Heart left ventricle (tissue), 16 donors: ENCODE measurements around the gene CFLAR. TPM values are rescaled to one million over a fixed set of nuclear protein-coding genes. Genes with fewer than 3 reads are reported as not detected.

Experiments
- ATAC-seq, 4 donors: fragments of 200-7000 bp; cut with Tn5 transposase; one replicate each; pipeline ENCODE4 v1.9.1; 2020 to 2022; ENCODE audit warnings: moderate library complexity in 4 of 4, mild to moderate bottlenecking in 3 of 4, moderate number of reproducible peaks in 1 of 4
- DNase-seq, 5 donors: peaks; one replicate each; pipeline ENCODE4 v3.0.0-alpha.2; 2020
- H3K27ac ChIP-seq, 12 donors: fragments of 200-600 bp; sonication (generic) in 4 of 12; one replicate each; pipeline versions ENCODE4 v1.5.0 to v1.8.0; 2016 to 2022; ENCODE audit warnings: mild to moderate bottlenecking in 2 of 12
- H3K27me3 ChIP-seq, 9 donors: fragments of 200-600 bp; sonication (generic) in 2 of 9; one replicate each; pipeline versions ENCODE4 v1.5.1 to v1.8.0; 2016 to 2022; ENCODE audit warnings: mild to moderate bottlenecking in 3 of 9
- H3K36me3 ChIP-seq, 9 donors: fragments of 200-600 bp; sonication (generic) in 2 of 9; one replicate each; pipeline versions ENCODE4 v1.5.0 to v1.8.0; 2018 to 2022; ENCODE audit warnings: mild to moderate bottlenecking in 2 of 9
- H3K4me1 ChIP-seq, 12 donors: fragments of 200-600 bp; sonication (generic) in 4 of 12; one replicate each; pipeline versions ENCODE4 v1.5.0 to v1.8.0; 2016 to 2022; ENCODE audit warnings: mild to moderate bottlenecking in 3 of 12
- H3K4me3 ChIP-seq, 12 donors: fragments of 200-600 bp; sonication (generic) in 4 of 12; one replicate each; pipeline versions ENCODE4 v1.5.0 to v1.8.0; 2017 to 2022; ENCODE audit warnings: mild to moderate bottlenecking in 9 of 12, moderate library complexity in 4 of 12
- H3K9me3 ChIP-seq, 12 donors: fragments of 200-600 bp; sonication (generic) in 4 of 12; one replicate each; pipeline versions ENCODE4 v1.5.0 to v1.8.0; 2016 to 2022; ENCODE audit warnings: mild to moderate bottlenecking in 1 of 12
- POLR2A ChIP-seq, 2 donors: fragments of 450-650 bp; IDR thresholded peaks; one replicate each; pipeline ENCODE4 v1.6.1; 2017; ENCODE audit warnings: antibody characterized with exemption in 2 of 2, mild to moderate bottlenecking in 2 of 2, moderate library complexity in 2 of 2
- WGBS, 4 donors: extraction: QIAGEN DNeasy Blood & Tissue Kit in 2 of 4; methylation state at CpG; one replicate each; pipeline versions ENCODE4 v1.1.5 to v1.1.7; 2013 to 2018; 5-methylcytosine and 5-hydroxymethylcytosine counted together
- intact Hi-C, 10 donors: fragments of 100-400 bp; cut with DNase I; formaldehyde crosslinking; loops; one replicate each; pipeline versions ENCODE4 v1.11.1 to v1.14.2; 2022
- polyA plus RNA-seq, 2 donors: library from polyadenylated mRNA; stranded (reverse); fragments of 200-250 nt; gene quantifications; one replicate each; pipeline ENCODE4 v1.2.3, GENCODE V29; 2013
- total RNA-seq, 9 donors: library from RNA; depleted of rRNA in 2 of 9; stranded (reverse); fragments of >200 nt in 2 of 9; fragmentation: NEBNext Ultra II Directional in 3 of 9; extraction: Animal tissue kit (Norgen Biotek cat#: 25700) in 3 of 9; gene quantifications; one replicate each; pipeline versions ENCODE4 v1.1.0 to v1.2.4, GENCODE V29; 2016 to 2023
- TF ChIP-seq, protein P1 (sequence below), 12 donors: fragments of 200-600 bp; sonication (generic) in 4 of 12; IDR thresholded peaks; one replicate each; pipeline versions ENCODE4 v1.5.0 to v1.8.0; 2018 to 2022; ENCODE audit warnings: antibody characterized with exemption in 12 of 12, mild to moderate bottlenecking in 5 of 12
- donor health status: ischemic (EF 13 %, LVEDD 7.1; RV severe dilation, severe dysfunction).
- donor health status: healthy with polysubstance abuse.
- donor health status: DM: no; HTN: yes; CAD: no.
- donor health status: DM: no; HTN: no; CAD: no.
- donor health status: ischemic (EF 25% LVEDD 6.9; RV normal size, moderate dysfunction).
- donor health status: ischemic (EF 25% LVEDD 5.7; RV mildly dilated, moderate dysfunction).
- donor health status: healthy.
- donor health status: DM: yes; HTN: yes; CAD: no.
- donor health status: ischemic (EF 35%, LVEDD 5.7; RV mildly dilated, moderate dysfunction).
- donor health status: nonischemic (EF 11% LVEDD 7.7; RV severe dilation, severe dysfunction).
- donor health status: DM: yes; HTN: yes; CAD: no.
- donor health status: PGD.
- donor health status: ischemic (EF 29% LVEDD 5.4; RV normal size, mild dysfunction).
- donor health status: nonischemic (EF 23%, LVEDD 6.1; RV moderate dilation, normal function).

Gene CFLAR
- total and polyA plus RNA-seq, 11 donors, result 120 to 279 (median 214) TPM

DNA sequence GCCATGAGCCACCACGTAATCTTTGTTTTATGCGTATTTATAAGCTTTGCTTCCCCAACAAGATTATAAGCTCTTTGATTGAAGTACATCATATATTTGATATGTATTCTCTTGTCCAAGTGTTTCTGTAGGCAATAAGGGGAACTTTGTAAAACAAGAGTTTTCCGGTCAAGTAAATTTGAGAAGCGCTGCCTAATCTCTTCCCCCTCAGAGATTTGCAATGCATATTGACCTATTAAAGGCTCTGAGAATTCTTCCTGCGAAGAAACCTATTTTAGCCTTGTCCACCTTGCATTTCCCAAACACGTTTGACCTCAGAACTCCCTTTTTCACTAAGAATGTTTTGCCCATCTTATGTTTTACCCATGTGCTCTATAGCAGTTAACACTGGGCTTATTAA is 40.1 kb downstream of the CFLAR start:
- TF ChIP-seq, protein P1, sequence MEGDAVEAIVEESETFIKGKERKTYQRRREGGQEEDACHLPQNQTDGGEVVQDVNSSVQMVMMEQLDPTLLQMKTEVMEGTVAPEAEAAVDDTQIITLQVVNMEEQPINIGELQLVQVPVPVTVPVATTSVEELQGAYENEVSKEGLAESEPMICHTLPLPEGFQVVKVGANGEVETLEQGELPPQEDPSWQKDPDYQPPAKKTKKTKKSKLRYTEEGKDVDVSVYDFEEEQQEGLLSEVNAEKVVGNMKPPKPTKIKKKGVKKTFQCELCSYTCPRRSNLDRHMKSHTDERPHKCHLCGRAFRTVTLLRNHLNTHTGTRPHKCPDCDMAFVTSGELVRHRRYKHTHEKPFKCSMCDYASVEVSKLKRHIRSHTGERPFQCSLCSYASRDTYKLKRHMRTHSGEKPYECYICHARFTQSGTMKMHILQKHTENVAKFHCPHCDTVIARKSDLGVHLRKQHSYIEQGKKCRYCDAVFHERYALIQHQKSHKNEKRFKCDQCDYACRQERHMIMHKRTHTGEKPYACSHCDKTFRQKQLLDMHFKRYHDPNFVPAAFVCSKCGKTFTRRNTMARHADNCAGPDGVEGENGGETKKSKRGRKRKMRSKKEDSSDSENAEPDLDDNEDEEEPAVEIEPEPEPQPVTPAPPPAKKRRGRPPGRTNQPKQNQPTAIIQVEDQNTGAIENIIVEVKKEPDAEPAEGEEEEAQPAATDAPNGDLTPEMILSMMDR (IDR thresholded peaks at IDR 0.05), result no peak
- TF ChIP-seq POLR2A (IDR thresholded peaks at IDR 0.05), result no peak
- Histone ChIP-seq H3K27me3 (no peaks in the 10 kb centered on the region), H3K4me3 (no peak overlapping the region), H3K36me3 (peaks cover 3 to 99% (median 92%) of the 10 kb centered on the region in 9 donors), H3K27ac (peak overlapping the region in 7 of 12 donors; percentile 15 to 89 (median 38)), H3K4me1 (peaks cover 2 to 85% (median 36%) of the 10 kb centered on the region in 12 donors), H3K9me3 (no peaks in the 10 kb centered on the region)
- DNase-seq (no peak), ATAC-seq (no peak)
- intact Hi-C loops, result loop anchor here in 8 of 10 donors (5.0 to 10.0 kb wide), 5 partner anchors 39 to 194 kb away; partner anchors contain the start of genes HYCC2 (in 4 of the 8), NDUFB3 (in 4 of the 8), CFLAR (in 2 of the 8) and ORC2 (in 1 of the 8)
- WGBS, 4 donors, result 85 to 90% (median 88%) methylated on average over 6 of the region's 6 CpGs

- TF ChIP-seq POLR2A (IDR thresholded peaks at IDR 0.05), result no peak
- TF ChIP-seq, protein P1 (IDR thresholded peaks at IDR 0.05), result no peak
- H3K27me3 ChIP-seq, result no peaks in the 10 kb centered on the region
- ATAC-seq (no peak), DNase-seq (no peak)
- 0 to 47% (median 23%) methylated on average over 1 of the region's 1 CpG for WGBS, 4 donors
- H3K36me3 ChIP-seq, result peaks cover 3 to 100% (median 96%) of the 10 kb centered on the region in 9 donors
- H3K27ac ChIP-seq, result peak overlapping the region in 9 of 12 donors; percentile 20 to 89 (median 66)
- H3K4me3 ChIP-seq, result no peak overlapping the region
- H3K4me1 ChIP-seq, result peaks cover 2 to 79% (median 30%) of the 10 kb centered on the region in 12 donors
- intact Hi-C loops, result loop anchor here in 8 of 10 donors (5.0 to 10.0 kb wide), 5 partner anchors 39 to 194 kb away; partner anchors contain the start of genes HYCC2 (in 4 of the 8), NDUFB3 (in 4 of the 8), CFLAR (in 2 of the 8) and ORC2 (in 1 of the 8)
- H3K9me3 ChIP-seq, result no peaks in the 10 kb centered on the region
These were observed 40.7 kb downstream of the CFLAR start for GRCh38 chr2:201156640-201157039.

- DNase-seq (no peak), ATAC-seq (peak in 3 of 4 donors; percentile 14 to 25 (median 16))
These were observed 41.7 kb downstream of the CFLAR start for GRCh38 chr2:201157694-201158093.

More at GRCh38 chr2:201157694-201158093, 41.7 kb downstream of the CFLAR start:
- intact Hi-C loops, result loop anchor here in 8 of 10 donors (2.0 to 10.0 kb wide), 7 partner anchors 39 to 195 kb away; partner anchors contain the start of genes CFLAR (in 4 of the 8), HYCC2 (in 4 of the 8), NDUFB3 (in 4 of the 8) and ORC2 (in 1 of the 8)
- Histone ChIP-seq H3K9me3 (no peaks in the 10 kb centered on the region), H3K27ac (peak overlapping the region; percentile 20 to 89 (median 64)), H3K36me3 (peaks cover 3 to 100% (median 97%) of the 10 kb centered on the region in 9 donors), H3K4me3 (no peak overlapping the region), H3K27me3 (no peaks in the 10 kb centered on the region), H3K4me1 (peaks cover 2 to 69% (median 23%) of the 10 kb centered on the region in 12 donors)
- WGBS, 4 donors, result 35 to 59% (median 54%) methylated on average over 3 to 4 of the region's 4 CpGs
- TF ChIP-seq, protein P1 (IDR thresholded peaks at IDR 0.05), result no peak
- no peak for TF ChIP-seq POLR2A (IDR thresholded peaks at IDR 0.05)
